ENCODE results near the gene ZNF423.

GRCh38 chr16:49698931-49699840 lies 156.7 kb downstream of the ZNF423 start:
- TF ChIP-seq, protein P1, sequence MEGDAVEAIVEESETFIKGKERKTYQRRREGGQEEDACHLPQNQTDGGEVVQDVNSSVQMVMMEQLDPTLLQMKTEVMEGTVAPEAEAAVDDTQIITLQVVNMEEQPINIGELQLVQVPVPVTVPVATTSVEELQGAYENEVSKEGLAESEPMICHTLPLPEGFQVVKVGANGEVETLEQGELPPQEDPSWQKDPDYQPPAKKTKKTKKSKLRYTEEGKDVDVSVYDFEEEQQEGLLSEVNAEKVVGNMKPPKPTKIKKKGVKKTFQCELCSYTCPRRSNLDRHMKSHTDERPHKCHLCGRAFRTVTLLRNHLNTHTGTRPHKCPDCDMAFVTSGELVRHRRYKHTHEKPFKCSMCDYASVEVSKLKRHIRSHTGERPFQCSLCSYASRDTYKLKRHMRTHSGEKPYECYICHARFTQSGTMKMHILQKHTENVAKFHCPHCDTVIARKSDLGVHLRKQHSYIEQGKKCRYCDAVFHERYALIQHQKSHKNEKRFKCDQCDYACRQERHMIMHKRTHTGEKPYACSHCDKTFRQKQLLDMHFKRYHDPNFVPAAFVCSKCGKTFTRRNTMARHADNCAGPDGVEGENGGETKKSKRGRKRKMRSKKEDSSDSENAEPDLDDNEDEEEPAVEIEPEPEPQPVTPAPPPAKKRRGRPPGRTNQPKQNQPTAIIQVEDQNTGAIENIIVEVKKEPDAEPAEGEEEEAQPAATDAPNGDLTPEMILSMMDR (IDR thresholded peaks at IDR 0.05; ENCODE audit: poor library complexity, severe bottlenecking): no peak
- peak; percentile 46 for TF ChIP-seq POLR2AphosphoS5 (IDR thresholded peaks at IDR 0.05)
- TF ChIP-seq EZH2 (IDR thresholded peaks at IDR 0.05; ENCODE audit: borderline replicate concordance, insufficient read depth, low read length, poor library complexity, severe bottlenecking): no peak
- no peak for TF ChIP-seq TAF1 (IDR thresholded peaks at IDR 0.05; ENCODE audit: low read depth)
- no peak for TF ChIP-seq RAD21 (conservative IDR thresholded peaks at IDR 0.05)
- no peak for TF ChIP-seq MXI1 (conservative IDR thresholded peaks at IDR 0.05; ENCODE audit: poor library complexity, severe bottlenecking)
- TF ChIP-seq REST (IDR thresholded peaks at IDR 0.05; ENCODE audit: borderline replicate concordance): no peak
- TF ChIP-seq EP300 (conservative IDR thresholded peaks at IDR 0.05; ENCODE audit: poor library complexity, severe bottlenecking): peak; percentile 26
